Tibial nerve (tissue), 4 donors: ENCODE measurements around the gene NFATC2. TPM values are rescaled to one million over a fixed set of nuclear protein-coding genes. Genes with fewer than 3 reads are reported as not detected.

Experiments used
- DNase-seq, 2 donors: peaks; one replicate each; pipeline ENCODE4 v3.0.0-alpha.2; 2019; ENCODE audit warnings: low spot score in 2 of 2
- H3K27ac ChIP-seq, 4 donors: fragments of 200-600 bp; sonication (generic) in 3 of 4; one replicate each; pipeline ENCODE4 v1.5.1; 2017 to 2019; ENCODE audit warnings: mild to moderate bottlenecking in 1 of 4
- H3K27me3 ChIP-seq, 2 donors: fragments of 200-600 bp; sonication (generic) in 1 of 2; one replicate each; pipeline versions ENCODE4 v1.5.1 to v1.6.0; 2017 to 2019
- H3K36me3 ChIP-seq, 3 donors: fragments of 200-600 bp; sonication (generic); one replicate each; pipeline ENCODE4 v1.5.1; 2018 to 2019
- H3K4me1 ChIP-seq, 4 donors: fragments of 200-600 bp; sonication (generic) in 3 of 4; one replicate each; pipeline ENCODE4 v1.5.1; 2017 to 2019
- H3K4me3 ChIP-seq, 4 donors: fragments of 200-600 bp; sonication (generic) in 3 of 4; one replicate each; pipeline ENCODE4 v1.5.1; 2017 to 2019; ENCODE audit warnings: mild to moderate bottlenecking in 1 of 4, moderate library complexity in 1 of 4
- H3K9me3 ChIP-seq, 4 donors: fragments of 200-600 bp; sonication (generic) in 3 of 4; one replicate each; pipeline ENCODE4 v1.5.1; 2017 to 2019
- EP300 ChIP-seq, 2 donors: sonication (generic); formaldehyde crosslinking; IDR thresholded peaks; one replicate each; pipeline ENCODE4 v1.6.1; 2017; ENCODE audit warnings: antibody characterized with exemption in 2 of 2, mild to moderate bottlenecking in 1 of 2
- POLR2A ChIP-seq, 2 donors: fragments of 450-650 bp; IDR thresholded peaks; one replicate each; pipeline ENCODE4 v1.6.1; 2017; ENCODE audit warnings: antibody characterized with exemption in 2 of 2, mild to moderate bottlenecking in 2 of 2, moderate library complexity in 2 of 2
- WGBS, 2 donors: methylation state at CpG; one replicate each; pipeline ENCODE4 v1.1.5; 2018; 5-methylcytosine and 5-hydroxymethylcytosine counted together
- total RNA-seq, 4 donors: library from RNA; depleted of rRNA; stranded (reverse); fragments of >200 nt; gene quantifications; one replicate each; pipeline ENCODE4 v1.1.0, GENCODE V29; 2016
- TF ChIP-seq, protein P1 (sequence below), 5 experiments: fragments of 200-600 bp in 3 of 5; fragments of 450-650 bp in 2 of 5; sonication (generic) in 3 of 5; IDR thresholded peaks; one replicate each; pipeline ENCODE4 v1.5.1; 2016 to 2019; ENCODE audit warnings: antibody characterized with exemption in 5 of 5, mild to moderate bottlenecking in 3 of 5, moderate library complexity in 2 of 5

NFATC2 gene
- total RNA-seq, 4 donors from 2014 or later, result 6.0 to 11.5 (median 7.7) TPM

DNA sequence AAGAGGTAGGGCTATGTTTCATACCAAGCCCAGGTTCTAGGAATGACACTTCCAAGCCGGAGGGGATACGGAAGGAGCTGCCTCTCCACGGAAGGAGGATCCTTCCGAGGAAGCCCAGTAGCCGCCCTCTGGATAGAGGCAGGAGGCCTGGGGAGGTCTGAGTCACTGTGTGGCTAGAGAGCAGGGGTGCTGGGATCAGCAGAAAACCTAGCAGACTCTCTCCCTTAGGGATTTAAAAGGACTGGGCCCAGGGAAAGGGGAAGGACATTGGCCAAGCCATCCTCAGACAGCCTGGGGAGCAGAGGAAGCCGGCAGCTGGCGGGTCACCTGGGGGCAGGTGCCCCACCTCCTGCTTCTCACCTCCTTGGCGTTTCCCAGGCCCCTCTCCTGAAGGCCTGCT, 36.6 kb upstream of the NFATC2 start:
- Histone ChIP-seq H3K36me3 (no peaks in the 10 kb centered on the region), H3K4me3 (no peak overlapping the region), H3K4me1 (no peaks in the 10 kb centered on the region), H3K27me3 (no peaks in the 10 kb centered on the region), H3K9me3 (peaks cover 0 to 5% (median 0%) of the 10 kb centered on the region in 4 donors), H3K27ac (no peak overlapping the region)
- 71 to 73% methylated on average over 8 of the region's 8 CpGs for WGBS, 2 donors
- DNase-seq, result no peak
- TF ChIP-seq, protein P1, sequence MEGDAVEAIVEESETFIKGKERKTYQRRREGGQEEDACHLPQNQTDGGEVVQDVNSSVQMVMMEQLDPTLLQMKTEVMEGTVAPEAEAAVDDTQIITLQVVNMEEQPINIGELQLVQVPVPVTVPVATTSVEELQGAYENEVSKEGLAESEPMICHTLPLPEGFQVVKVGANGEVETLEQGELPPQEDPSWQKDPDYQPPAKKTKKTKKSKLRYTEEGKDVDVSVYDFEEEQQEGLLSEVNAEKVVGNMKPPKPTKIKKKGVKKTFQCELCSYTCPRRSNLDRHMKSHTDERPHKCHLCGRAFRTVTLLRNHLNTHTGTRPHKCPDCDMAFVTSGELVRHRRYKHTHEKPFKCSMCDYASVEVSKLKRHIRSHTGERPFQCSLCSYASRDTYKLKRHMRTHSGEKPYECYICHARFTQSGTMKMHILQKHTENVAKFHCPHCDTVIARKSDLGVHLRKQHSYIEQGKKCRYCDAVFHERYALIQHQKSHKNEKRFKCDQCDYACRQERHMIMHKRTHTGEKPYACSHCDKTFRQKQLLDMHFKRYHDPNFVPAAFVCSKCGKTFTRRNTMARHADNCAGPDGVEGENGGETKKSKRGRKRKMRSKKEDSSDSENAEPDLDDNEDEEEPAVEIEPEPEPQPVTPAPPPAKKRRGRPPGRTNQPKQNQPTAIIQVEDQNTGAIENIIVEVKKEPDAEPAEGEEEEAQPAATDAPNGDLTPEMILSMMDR (IDR thresholded peaks at IDR 0.05), result no peak
- TF ChIP-seq EP300 (IDR thresholded peaks at IDR 0.05) (no peak), POLR2A (IDR thresholded peaks at IDR 0.05) (no peak)

DNA sequence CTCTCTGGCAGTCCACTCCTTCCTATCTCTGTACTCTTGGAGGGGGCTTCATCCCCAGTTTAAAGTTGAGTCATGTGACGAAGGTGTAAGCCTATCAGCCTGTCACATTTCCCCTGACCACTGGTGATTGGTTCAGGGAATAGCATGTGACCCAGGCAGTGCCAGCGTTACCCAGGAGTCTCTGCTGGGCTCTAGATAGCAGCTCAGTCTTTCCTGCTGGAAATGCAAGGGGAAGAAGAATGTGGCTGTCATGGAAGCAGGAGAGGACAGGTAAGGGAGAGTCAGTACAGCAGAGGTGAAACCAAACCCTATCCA, 35.6 kb upstream of the NFATC2 start:
- Histone ChIP-seq H3K27me3 (no peaks in the 10 kb centered on the region), H3K27ac (no peak overlapping the region), H3K9me3 (peaks cover 0 to 5% (median 0%) of the 10 kb centered on the region in 4 donors), H3K4me1 (peaks cover 0 to 7% (median 0%) of the 10 kb centered on the region in 4 donors), H3K36me3 (no peaks in the 10 kb centered on the region), H3K4me3 (no peak overlapping the region)
- TF ChIP-seq EP300 (IDR thresholded peaks at IDR 0.05), result no peak
- no peak for DNase-seq
- 78 to 92% methylated on average over 2 of the region's 2 CpGs for WGBS, 2 donors

DNA sequence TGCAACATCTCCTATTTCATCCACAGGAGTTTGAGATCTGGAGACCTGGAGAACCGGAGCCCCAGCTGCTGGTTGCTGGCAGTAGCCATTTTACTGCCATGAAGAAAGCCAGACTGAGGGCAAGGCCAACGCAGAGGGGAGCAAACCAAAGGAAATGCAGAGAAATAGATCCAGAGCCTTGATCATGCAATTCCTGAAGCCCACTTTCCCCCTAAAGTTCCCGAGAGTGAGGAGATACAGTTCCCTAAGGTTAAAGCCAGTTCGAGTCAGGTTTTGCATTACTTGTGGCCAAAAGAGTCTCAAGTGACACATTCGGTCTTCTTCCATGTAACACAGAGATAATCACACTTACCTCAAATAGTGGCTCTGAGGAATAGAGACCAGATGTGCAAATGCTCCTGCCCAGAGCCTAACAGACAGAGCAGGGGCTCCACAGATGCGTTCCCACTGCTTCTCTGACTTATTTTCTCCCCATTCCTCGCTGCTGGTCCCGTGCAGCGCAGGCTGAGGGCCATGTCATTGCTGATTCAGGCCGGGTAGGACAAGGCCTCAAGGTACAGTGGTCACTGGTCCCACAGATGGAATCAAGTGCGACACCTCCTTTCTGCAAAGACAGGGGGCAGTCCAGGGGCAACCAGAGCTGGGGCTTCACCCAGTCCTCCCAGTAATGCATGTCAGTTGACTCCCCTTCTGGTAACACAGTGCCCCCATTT, 35.1 kb upstream of the NFATC2 start:
- no peak for DNase-seq
- H3K36me3 ChIP-seq, result no peaks in the 10 kb centered on the region
- no peak overlapping the region for H3K27ac ChIP-seq
- TF ChIP-seq POLR2A (IDR thresholded peaks at IDR 0.05) (no peak), EP300 (IDR thresholded peaks at IDR 0.05) (no peak)
- TF ChIP-seq, protein P1 (IDR thresholded peaks at IDR 0.05), result no peak
- H3K27me3 ChIP-seq, result no peaks in the 10 kb centered on the region
- H3K4me1 ChIP-seq, result peaks cover 0 to 7% (median 0%) of the 10 kb centered on the region in 4 donors
- H3K4me3 ChIP-seq, result no peak overlapping the region
- WGBS, 2 donors, result 86 to 92% methylated on average over 11 of the region's 11 CpGs
- peaks cover 0 to 5% (median 0%) of the 10 kb centered on the region in 4 donors for H3K9me3 ChIP-seq

DNA sequence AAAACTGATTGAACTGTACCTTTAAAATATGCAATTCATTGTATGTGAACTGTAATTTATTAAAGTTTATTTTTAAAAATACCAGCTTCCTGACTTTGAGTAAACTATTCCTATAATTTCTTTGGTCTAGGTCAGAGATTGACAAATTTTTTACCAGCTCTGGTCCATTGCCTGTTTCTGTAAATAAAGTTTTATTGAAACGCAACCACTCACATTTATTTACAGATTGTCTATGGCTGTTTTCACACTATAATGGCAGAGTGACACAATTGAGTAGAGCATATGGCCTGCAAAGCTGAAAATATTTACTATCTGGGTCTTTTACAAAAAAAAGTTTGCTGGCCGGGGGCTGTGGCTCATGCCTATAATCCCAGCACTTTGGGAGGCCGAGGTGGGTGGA, 33.0 kb upstream of the NFATC2 start:
- H3K4me3 ChIP-seq, result no peak overlapping the region
- H3K27me3 ChIP-seq, result no peaks in the 10 kb centered on the region
- TF ChIP-seq, protein P1 (IDR thresholded peaks at IDR 0.05), result no peak
- DNase-seq, result no peak
- no peaks in the 10 kb centered on the region for H3K36me3 ChIP-seq
- peaks cover 0 to 5% (median 0%) of the 10 kb centered on the region in 4 donors for H3K9me3 ChIP-seq
- peaks cover 0 to 20% (median 0%) of the 10 kb centered on the region in 4 donors for H3K4me1 ChIP-seq
- H3K27ac ChIP-seq, result no peak overlapping the region
- 91% methylated on average over 3 of the region's 3 CpGs for WGBS, 2 donors

DNA sequence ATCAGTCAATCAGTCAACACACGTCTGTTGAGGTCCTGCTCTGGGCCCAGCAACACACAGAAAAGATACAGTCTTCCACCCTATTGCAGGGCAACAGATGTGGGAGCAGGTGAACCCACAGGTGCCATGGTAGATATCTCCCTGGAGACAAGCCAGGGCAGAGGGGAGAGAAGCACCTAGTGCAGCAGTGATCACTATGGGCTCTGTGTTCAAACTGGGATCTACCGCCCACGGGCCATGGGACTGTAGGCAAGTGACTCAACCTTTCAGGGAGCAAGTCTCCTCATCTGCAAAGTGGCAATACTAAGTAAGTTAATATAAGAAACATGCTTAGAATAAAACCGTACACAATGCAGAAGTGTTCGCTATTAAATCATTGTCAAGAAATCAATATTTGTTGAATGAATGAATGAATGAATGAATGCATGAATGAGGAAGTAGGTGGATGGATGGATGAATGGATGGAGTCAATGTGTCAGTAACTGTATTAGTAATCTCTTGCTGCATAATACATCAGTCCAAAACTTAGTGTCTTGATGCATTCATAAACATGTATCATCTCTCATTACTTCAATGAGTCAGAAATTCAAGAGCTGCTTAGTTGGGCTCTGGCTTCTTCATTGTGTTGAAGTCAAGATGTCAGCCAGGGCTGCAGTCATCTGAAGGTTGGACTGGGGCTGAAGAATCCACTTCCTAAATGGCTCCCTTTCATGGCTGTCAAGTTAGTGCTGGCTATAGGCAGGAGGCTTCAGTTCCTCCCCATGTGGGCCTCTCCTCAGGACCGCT, 31.9 kb upstream of the NFATC2 start:
- 87 to 98% methylated on average over 5 to 6 of the region's 6 CpGs for WGBS, 2 donors
- Histone ChIP-seq H3K4me3 (no peak overlapping the region), H3K4me1 (peaks cover 0 to 29% (median 0%) of the 10 kb centered on the region in 4 donors), H3K27ac (peak overlapping the region in 1 of 4 donors; percentile 81), H3K9me3 (peaks cover 0 to 5% (median 0%) of the 10 kb centered on the region in 4 donors), H3K36me3 (no peaks in the 10 kb centered on the region), H3K27me3 (no peaks in the 10 kb centered on the region)
- no peak for TF ChIP-seq EP300 (IDR thresholded peaks at IDR 0.05)
- TF ChIP-seq POLR2A (IDR thresholded peaks at IDR 0.05), result no peak
- TF ChIP-seq, protein P1 (IDR thresholded peaks at IDR 0.05), result no peak
- DNase-seq, result no peak
